Prostate gland (tissue), 2 donors: ENCODE data around the gene GIMAP5. TPM values are rescaled to one million over a fixed set of nuclear protein-coding genes. Genes with fewer than 3 reads are reported as not detected.

Source experiments
- DNase-seq: peaks from one replicate; pipeline ENCODE4 v3.0.0-alpha.2; 2019; ENCODE audit warnings: low spot score
- H3K27ac ChIP-seq, 2 donors: fragments of 200-600 bp; sonication (generic); 2 replicates each; pipeline ENCODE4 v1.5.1; 2017 to 2019
- H3K27me3 ChIP-seq: fragments of 200-600 bp; sonication (generic); replicated peaks from 2 replicates; pipeline ENCODE4 v1.5.1; 2019; ENCODE audit not compliant: insufficient read depth
- H3K36me3 ChIP-seq, 2 donors: fragments of 200-600 bp; sonication (generic); 1 replicate in 1 of 2; 2 replicates in 1 of 2; pipeline versions ENCODE4 v1.5.1 to v1.8.1; 2017 to 2019
- H3K4me1 ChIP-seq: fragments of 200-600 bp; sonication (generic); replicated peaks from 2 replicates; pipeline ENCODE4 v1.5.1; 2019
- H3K4me3 ChIP-seq, 2 donors: fragments of 200-600 bp; sonication (generic); 2 replicates each; pipeline ENCODE4 v1.5.1; 2017 to 2019
- H3K9me3 ChIP-seq: fragments of 200-600 bp; sonication (generic); 2 replicates; pipeline ENCODE4 v1.5.1; 2017
- POLR2A ChIP-seq: fragments of 450-650 bp; IDR thresholded peaks from one replicate; pipeline ENCODE4 v1.6.1; 2016; ENCODE audit warnings: antibody characterized with exemption, mild to moderate bottlenecking
- POLR2AphosphoS5 ChIP-seq: sonication (generic); formaldehyde crosslinking; IDR thresholded peaks from one replicate; pipeline ENCODE4 v1.6.1; 2017; ENCODE audit warnings: antibody characterized with exemption
- WGBS: methylation state at CpG from one replicate; pipeline ENCODE4 v1.1.5; 2018; 5-methylcytosine and 5-hydroxymethylcytosine counted together
- intact Hi-C: fragments of 100-400 bp; cut with DNase I; formaldehyde crosslinking; loops from one replicate; pipeline ENCODE4 v1.14.2; 2022
- total RNA-seq, 2 donors: library from RNA; depleted of rRNA; stranded (reverse); fragments of >200 nt; gene quantifications; one replicate each; pipeline ENCODE4 v1.1.0, GENCODE V29; 2016
- TF ChIP-seq, protein P1 (sequence below), 4 experiments: fragments of 200-600 bp in 2 of 4; fragments of 450-650 bp in 2 of 4; sonication (generic) in 2 of 4; IDR thresholded peaks; 1 replicate in 3 of 4; 2 replicates in 1 of 4; pipeline ENCODE4 v1.5.1; 2016 to 2019; ENCODE audit warnings: antibody characterized with exemption in 4 of 4, mild to moderate bottlenecking in 2 of 4, moderate library complexity in 2 of 4

GIMAP5 gene
- total RNA-seq, 2 donors from 2014 or later: 11.1 to 15.1 TPM

DNA sequence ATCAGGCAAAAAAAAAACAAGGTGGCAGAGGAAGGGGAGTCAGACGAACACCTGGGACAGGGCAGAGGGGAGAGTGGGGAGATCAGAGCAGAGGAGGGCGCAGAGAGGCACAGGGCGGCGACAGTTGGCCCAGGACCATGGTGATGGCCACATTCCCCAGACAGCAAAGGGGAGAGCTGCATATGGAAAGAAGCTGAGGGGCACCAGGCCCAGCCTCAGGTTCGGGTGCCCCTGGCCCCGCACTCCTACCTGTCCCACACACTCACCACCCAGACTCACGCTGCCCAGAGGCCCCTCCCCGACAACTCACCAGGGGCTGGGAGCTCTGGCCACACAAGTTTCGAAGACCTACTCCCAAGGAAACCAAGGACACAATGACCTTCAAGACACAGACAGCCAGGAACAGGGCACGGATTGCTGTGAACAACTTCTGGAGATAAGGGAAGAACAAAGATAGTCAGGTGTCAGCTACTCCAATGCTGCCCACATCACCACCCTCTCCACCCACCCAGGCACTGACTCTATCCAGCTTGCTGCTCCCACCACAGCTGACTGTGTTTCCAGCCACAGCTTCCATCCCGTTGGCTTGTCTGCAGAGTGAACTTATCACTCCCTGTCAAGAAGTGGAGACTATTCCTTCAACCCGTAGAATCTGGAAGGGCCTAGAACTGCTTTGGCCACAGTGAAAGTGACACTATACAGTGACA, 54.7 kb downstream of the GIMAP5 start:
- H3K4me3 ChIP-seq: no peak overlapping the region
- no peak overlapping the region for H3K27ac ChIP-seq
- TF ChIP-seq POLR2A (no peak), POLR2AphosphoS5 (no peak)
- TF ChIP-seq, protein P1, sequence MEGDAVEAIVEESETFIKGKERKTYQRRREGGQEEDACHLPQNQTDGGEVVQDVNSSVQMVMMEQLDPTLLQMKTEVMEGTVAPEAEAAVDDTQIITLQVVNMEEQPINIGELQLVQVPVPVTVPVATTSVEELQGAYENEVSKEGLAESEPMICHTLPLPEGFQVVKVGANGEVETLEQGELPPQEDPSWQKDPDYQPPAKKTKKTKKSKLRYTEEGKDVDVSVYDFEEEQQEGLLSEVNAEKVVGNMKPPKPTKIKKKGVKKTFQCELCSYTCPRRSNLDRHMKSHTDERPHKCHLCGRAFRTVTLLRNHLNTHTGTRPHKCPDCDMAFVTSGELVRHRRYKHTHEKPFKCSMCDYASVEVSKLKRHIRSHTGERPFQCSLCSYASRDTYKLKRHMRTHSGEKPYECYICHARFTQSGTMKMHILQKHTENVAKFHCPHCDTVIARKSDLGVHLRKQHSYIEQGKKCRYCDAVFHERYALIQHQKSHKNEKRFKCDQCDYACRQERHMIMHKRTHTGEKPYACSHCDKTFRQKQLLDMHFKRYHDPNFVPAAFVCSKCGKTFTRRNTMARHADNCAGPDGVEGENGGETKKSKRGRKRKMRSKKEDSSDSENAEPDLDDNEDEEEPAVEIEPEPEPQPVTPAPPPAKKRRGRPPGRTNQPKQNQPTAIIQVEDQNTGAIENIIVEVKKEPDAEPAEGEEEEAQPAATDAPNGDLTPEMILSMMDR (IDR thresholded peaks at IDR 0.05): no peak
- H3K27me3 ChIP-seq: no peaks in the 10 kb centered on the region
- DNase-seq: no peak
- intact Hi-C loops: no loop called here
- no peaks in the 10 kb centered on the region for H3K36me3 ChIP-seq
- no peaks in the 10 kb centered on the region for H3K4me1 ChIP-seq
- WGBS: 88% methylated on average over 12 of the region's 12 CpGs
- no peaks in the 10 kb centered on the region for H3K9me3 ChIP-seq

Other genes starting within 250 kb of the GIMAP5 start
- 1 to 10 TPM; 6.9 to 9.0 TPM for gene GIMAP7, start 222.5 kb upstream of the GIMAP5 start, total RNA-seq
- gene GIMAP4, start 170.0 kb upstream of the GIMAP5 start, total RNA-seq: 10 to 100 TPM in 1 of 2 donors, 1 to 10 TPM in 1; 6.9 to 11.0 TPM
- 10 to 100 TPM; 10.8 to 15.7 TPM for gene GIMAP6, start 105.0 kb upstream of the GIMAP5 start, total RNA-seq
- gene GIMAP2, start 51.7 kb upstream of the GIMAP5 start, total RNA-seq: 10 to 100 TPM in 1 of 2 donors, 1 to 10 TPM in 1; 6.6 to 16.1 TPM
- 1 to 10 TPM; 3.9 to 4.2 TPM for gene GIMAP1, start 20.8 kb upstream of the GIMAP5 start, total RNA-seq
- gene TMEM176B, start 62.9 kb downstream of the GIMAP5 start, total RNA-seq: 10 to 100 TPM in 1 of 2 donors, 1 to 10 TPM in 1; 4.5 to 14.5 TPM
- gene TMEM176A, start 63.4 kb downstream of the GIMAP5 start, total RNA-seq: 1 to 10 TPM; 3.8 to 6.9 TPM
- 1 to 10 TPM; 2.1 to 3.1 TPM for gene AOC1, start 115.1 kb downstream of the GIMAP5 start, total RNA-seq
- gene KCNH2, start 240.9 kb downstream of the GIMAP5 start, total RNA-seq: 100 to 1,000 TPM in 1 of 2 donors, 10 to 100 TPM in 1; 10.1 to 184 TPM